Measurements from ENCODE around the gene TMEM147. TPM values are rescaled to one million over a fixed set of nuclear protein-coding genes. Genes with fewer than 3 reads are reported as not detected.

Gene TMEM147
- total and polyA plus RNA-seq, 3 donors from 2014 or later, result 125 to 146 (median 125) TPM

- Histone ChIP-seq H3K4me3 (no peak overlapping the region), H3K9me3 (no peaks in the 10 kb centered on the region), H3K27me3 (no peaks in the 10 kb centered on the region), H3K36me3 (ENCODE audit: low read depth, missing control alignments) (no peaks in the 10 kb centered on the region), H3K4me1 (no peaks in the 10 kb centered on the region), H3K27ac (no peak overlapping the region)
- DNase-seq, result no peak
- WGBS, 2 donors, result 83 to 88% methylated on average over 9 of the region's 9 CpGs
- TF ChIP-seq CTCF (IDR thresholded peaks at IDR 0.05) (no peak), POLR2A (IDR thresholded peaks at IDR 0.05) (no peak)
- intact Hi-C loops (cut with DNase I; ENCODE audit: low total_unique reads), result no loop called here
These were observed 10.7 kb downstream of the TMEM147 start for GRCh38 chr19:35556025-35556590.

- Histone ChIP-seq H3K4me3 (peak overlapping the region in 1 of 2 donors; percentile 52), H3K4me1 (no peaks in the 10 kb centered on the region), H3K27me3 (no peaks in the 10 kb centered on the region), H3K27ac (no peak overlapping the region), H3K9me3 (no peaks in the 10 kb centered on the region), H3K36me3 (ENCODE audit: low read depth, missing control alignments) (no peaks in the 10 kb centered on the region)
- no peak for DNase-seq
- intact Hi-C loops (cut with DNase I; ENCODE audit: low total_unique reads), result no loop called here
- TF ChIP-seq POLR2A (IDR thresholded peaks at IDR 0.05) (no peak), CTCF (IDR thresholded peaks at IDR 0.05) (no peak)
- WGBS, 2 donors, result 74 to 87% methylated on average over 15 to 16 of the region's 16 CpGs
These were observed 11.6 kb downstream of the TMEM147 start for GRCh38 chr19:35556846-35557538.

DNA sequence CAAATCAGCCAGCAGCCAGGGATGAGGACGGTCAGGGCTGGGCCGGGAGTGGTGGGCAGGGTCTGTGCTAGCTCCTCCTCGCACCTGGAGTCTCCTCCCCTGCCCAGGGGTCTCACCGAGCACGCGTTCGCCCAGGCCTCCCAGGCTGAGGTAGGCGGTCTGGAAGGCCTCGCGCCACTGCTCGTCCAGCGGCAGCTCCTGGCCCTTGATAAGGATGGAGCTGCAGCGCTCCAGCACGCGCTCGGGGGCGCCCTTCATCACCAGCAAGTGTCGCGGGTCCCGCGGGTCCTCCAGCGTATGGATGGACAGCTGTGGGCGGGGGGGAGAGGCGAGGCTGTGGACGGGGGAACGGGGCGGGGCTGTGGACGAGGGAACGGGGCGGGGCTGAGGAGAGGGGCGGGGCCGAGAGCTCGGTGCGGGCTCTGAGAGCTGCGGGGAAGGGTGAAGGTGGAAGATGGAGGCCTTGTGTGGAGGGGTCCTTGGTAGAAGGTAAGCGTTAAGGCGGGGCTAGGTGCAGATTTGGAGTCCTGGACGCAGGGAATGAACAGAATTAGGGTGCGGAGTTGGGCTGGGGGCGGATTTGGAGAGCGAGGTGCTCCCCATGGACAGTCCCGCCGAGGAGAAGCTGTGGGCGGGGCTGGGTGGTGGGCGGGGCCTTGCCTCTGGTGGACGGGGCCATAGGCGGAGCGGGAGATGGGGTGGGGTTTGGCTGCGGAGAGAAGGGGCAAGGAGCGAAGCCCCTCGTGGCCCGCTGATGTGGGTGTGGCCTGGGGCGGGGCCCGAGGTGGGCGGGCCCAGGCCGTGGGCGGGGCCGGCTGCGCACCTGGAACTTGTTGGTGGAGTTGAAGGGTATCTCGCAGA, 12.3 kb downstream of the TMEM147 start:
- intact Hi-C loops (cut with DNase I; ENCODE audit: low total_unique reads), result no loop called here
- Histone ChIP-seq H3K36me3 (ENCODE audit: low read depth, missing control alignments) (no peaks in the 10 kb centered on the region), H3K4me1 (no peaks in the 10 kb centered on the region), H3K4me3 (peak overlapping the region; percentile 36 to 52), H3K27me3 (no peaks in the 10 kb centered on the region), H3K9me3 (no peaks in the 10 kb centered on the region), H3K27ac (no peak overlapping the region)
- TF ChIP-seq POLR2A (IDR thresholded peaks at IDR 0.05), result no peak
- TF ChIP-seq CTCF (IDR thresholded peaks at IDR 0.05), result no peak
- 1 to 4% methylated on average over 28 to 49 of the region's 60 CpGs for WGBS, 2 donors
- peak; percentile 82 for DNase-seq

DNA sequence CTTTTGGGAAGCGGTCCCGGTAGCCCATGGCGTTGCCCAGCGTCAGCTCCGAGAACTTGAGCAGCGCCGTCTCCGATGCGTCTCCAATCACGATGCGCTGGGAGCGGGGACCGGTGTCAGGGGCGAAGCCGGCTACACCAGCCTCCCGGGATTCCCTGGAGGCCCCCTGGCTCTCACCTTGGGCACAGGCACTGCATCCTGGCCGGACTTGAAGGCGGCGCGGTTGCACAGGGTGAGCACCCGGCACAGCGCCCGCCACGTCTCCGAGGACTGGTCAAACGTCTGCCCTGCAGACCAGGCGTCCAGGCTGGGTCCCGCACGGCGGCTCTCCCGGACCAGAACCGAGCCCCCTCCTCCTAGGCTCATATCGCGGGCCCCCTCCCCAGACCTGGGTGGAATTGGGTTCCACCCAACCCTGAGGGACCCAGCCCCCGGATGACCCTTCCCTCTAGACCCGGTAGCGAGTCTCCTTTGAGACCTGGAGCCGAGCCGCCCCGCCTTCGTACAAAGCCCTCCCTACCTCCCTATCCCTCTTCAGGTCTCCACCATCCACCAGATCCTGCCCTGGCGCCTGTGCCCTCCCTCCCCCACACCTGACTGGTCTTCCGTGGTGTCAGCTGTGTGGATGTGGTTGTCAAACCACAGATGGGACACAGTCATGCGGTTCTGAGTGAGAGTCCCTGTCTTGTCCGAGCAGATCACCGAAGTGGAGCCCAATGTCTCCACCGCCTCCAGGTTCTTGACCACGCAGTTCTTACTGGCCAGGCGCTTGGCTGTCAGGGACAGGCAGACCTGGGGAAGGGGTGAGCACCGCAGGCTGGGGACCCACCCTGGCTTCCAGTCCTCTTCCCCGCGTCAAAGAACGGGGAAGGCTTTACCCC, 13.2 kb downstream of the TMEM147 start:
- H3K36me3 ChIP-seq (ENCODE audit: low read depth, missing control alignments), result no peaks in the 10 kb centered on the region
- TF ChIP-seq POLR2A (IDR thresholded peaks at IDR 0.05), result no peak
- intact Hi-C loops (cut with DNase I; ENCODE audit: low total_unique reads), result no loop called here
- no peaks in the 10 kb centered on the region for H3K4me1 ChIP-seq
- no peak overlapping the region for H3K27ac ChIP-seq
- no peaks in the 10 kb centered on the region for H3K9me3 ChIP-seq
- H3K4me3 ChIP-seq, result peak overlapping the region; percentile 36 to 52
- 27 to 47% methylated on average over 12 to 53 of the region's 53 CpGs for WGBS, 2 donors
- no peak for DNase-seq
- H3K27me3 ChIP-seq, result no peaks in the 10 kb centered on the region

Data from testis (tissue), 3 donors.